CD4-positive, alpha-beta memory T cell (primary cell): ENCODE data around the gene INSM2. TPM values are rescaled to one million over a fixed set of nuclear protein-coding genes. Genes with fewer than 3 reads are reported as not detected.

Experiments used
- CTCF ChIA-PET: fragments of 350-600 bp; sonication (Branson Sonifier 250); formaldehyde crosslinking; loops from one replicate; lab custom pipeline; 2021; ENCODE audit warnings: inconsistent platforms; ENCODE audit not compliant: partially characterized antibody; lab: Charles Lee
- POLR2A ChIA-PET: fragments of 350-600 bp; sonication (Branson Sonifier 250); formaldehyde crosslinking; loops from one replicate; lab custom pipeline; 2021; ENCODE audit not compliant: partially characterized antibody; lab: Charles Lee
- DNase-seq, 5 donors: peaks; one replicate each; pipeline versions ENCODE4 v3.0.0 to v3.0.0-alpha.2; 2020 to 2022; ENCODE audit warnings: mixed read lengths in 1 of 5
- H3K27ac ChIP-seq: one replicate; pipeline ENCODE4 v1.7.0; 2013; ENCODE audit warnings: low read depth, low read length
- H3K27me3 ChIP-seq: 2 replicates; pipeline ENCODE4 v1.7.0; 2013; ENCODE audit warnings: mild to moderate bottlenecking, low read length, moderate library complexity; ENCODE audit not compliant: insufficient read depth
- H3K36me3 ChIP-seq: 2 replicates; pipeline ENCODE4 v1.7.0; 2013; ENCODE audit warnings: mild to moderate bottlenecking, low read length, moderate library complexity; ENCODE audit not compliant: insufficient read depth
- H3K4me1 ChIP-seq: 2 replicates; pipeline ENCODE4 v1.7.0; 2013; ENCODE audit warnings: mild to moderate bottlenecking, low read length, moderate library complexity; ENCODE audit not compliant: insufficient read depth
- H3K4me3 ChIP-seq, 2 donors: one replicate each; pipeline ENCODE4 v1.7.0; 2013; ENCODE audit warnings: low read length in 2 of 2, mild to moderate bottlenecking in 1 of 2
- H3K9me3 ChIP-seq, 2 donors: one replicate each; pipeline ENCODE4 v1.7.0; 2013; ENCODE audit warnings: low read length in 2 of 2, control low read depth in 1 of 2; ENCODE audit not compliant: control insufficient read depth in 1 of 2
- H3K27ac Mint-ChIP-seq, 7 donors: one replicate each; pipeline ENCODE4 v1.8.0; 2020 to 2021; ENCODE audit warnings: mixed read lengths in 7 of 7, mild to moderate bottlenecking in 6 of 7, inconsistent platforms in 3 of 7, moderate library complexity in 3 of 7
- H3K27me3 Mint-ChIP-seq, 2 donors: one replicate each; pipeline ENCODE4 v1.8.0; 2020 to 2021; ENCODE audit warnings: mixed read lengths in 2 of 2
- H3K36me3 Mint-ChIP-seq, 2 donors: one replicate each; pipeline ENCODE4 v1.8.0; 2020 to 2021; ENCODE audit warnings: mixed read lengths in 2 of 2, inconsistent platforms in 1 of 2, mild to moderate bottlenecking in 1 of 2
- H3K4me1 Mint-ChIP-seq, 4 donors: one replicate each; pipeline ENCODE4 v1.8.0; 2020 to 2021; ENCODE audit warnings: mixed read lengths in 4 of 4, mild to moderate bottlenecking in 1 of 4
- H3K4me3 Mint-ChIP-seq, 8 donors: one replicate each; pipeline ENCODE4 v1.8.0; 2020 to 2021; ENCODE audit warnings: mixed read lengths in 8 of 8, mild to moderate bottlenecking in 7 of 8, moderate library complexity in 6 of 8, inconsistent platforms in 3 of 8
- H3K9me3 Mint-ChIP-seq, 8 donors: one replicate each; pipeline ENCODE4 v1.8.0; 2020 to 2021; ENCODE audit warnings: mixed read lengths in 8 of 8, mild to moderate bottlenecking in 5 of 8, inconsistent platforms in 3 of 8, moderate library complexity in 1 of 8
- intact Hi-C: fragments of 100-400 bp; cut with micrococcal nuclease; formaldehyde crosslinking; loops from one replicate; pipeline ENCODE4 v1.15.1; 2023
- polyA plus RNA-seq, 2 donors: library from polyadenylated mRNA; unstranded; fragments of 300-500 nt; fragmentation: Illumina TruSeq; gene quantifications; one replicate each; pipeline ENCODE4 v1.2.3, GENCODE V29; 2021
- total RNA-seq, 2 experiments: library from RNA; stranded (reverse); gene quantifications; one replicate each; pipeline ENCODE4 v1.2.3, GENCODE V29; 2021

INSM2 gene
- total and polyA plus RNA-seq, 4 experiments from 2014 or later, result not detected

GRCh38 chr14:35531960-35532747, 1.8 kb upstream of the INSM2 start:
- Mint-ChIP-seq H3K9me3 (no peaks in the 10 kb centered on the region), H3K36me3 (peaks cover 0 to 4% of the 10 kb centered on the region in 2 donors), H3K27me3 (peaks cover 37 to 40% of the 10 kb centered on the region in 2 donors), H3K4me1 (peaks cover 1 to 17% (median 11%) of the 10 kb centered on the region in 4 donors), H3K27ac (no peak overlapping the region), H3K4me3 (no peak overlapping the region)
- CTCF ChIA-PET, result no interaction called here
- DNase-seq, result no peak
- H3K9me3 ChIP-seq, result no peaks in the 10 kb centered on the region
- no peak overlapping the region for H3K4me3 ChIP-seq
- H3K27ac ChIP-seq, result no peak overlapping the region
- intact Hi-C loops, result no loop called here
- POLR2A ChIA-PET, result no interaction called here
- peaks cover 20% of the 10 kb centered on the region for H3K4me1 ChIP-seq
- no peaks in the 10 kb centered on the region for H3K36me3 ChIP-seq
- H3K27me3 ChIP-seq, result peaks cover 21% of the 10 kb centered on the region

- ChIA-PET CTCF (interaction anchor here (1.0 kb wide), 1 partner anchor 11 kb away, joined by 3 read pairs; no protein-coding TSS in a partner anchor), POLR2A (no interaction called here)
- Mint-ChIP-seq H3K4me3 (peak overlapping the region; percentile 70 to 83 (median 78)), H3K9me3 (no peaks in the 10 kb centered on the region), H3K36me3 (peaks cover 2 to 8% of the 10 kb centered on the region in 2 donors), H3K27me3 (peaks cover 37 to 40% of the 10 kb centered on the region in 2 donors), H3K4me1 (peaks cover 1 to 17% (median 11%) of the 10 kb centered on the region in 4 donors), H3K27ac (no peak overlapping the region)
- H3K4me3 ChIP-seq, result peak overlapping the region; percentile 42 to 52
- peaks cover 20% of the 10 kb centered on the region for H3K4me1 ChIP-seq
- peaks cover 21% of the 10 kb centered on the region for H3K27me3 ChIP-seq
- H3K36me3 ChIP-seq, result no peaks in the 10 kb centered on the region
- DNase-seq, result no peak
- no peak overlapping the region for H3K27ac ChIP-seq
- no peaks in the 10 kb centered on the region for H3K9me3 ChIP-seq
- intact Hi-C loops, result no loop called here
Measured at GRCh38 chr14:35532783-35533356, 1.1 kb upstream of the INSM2 start.

- Histone ChIP-seq H3K9me3 (no peaks in the 10 kb centered on the region), H3K4me1 (peaks cover 20% of the 10 kb centered on the region), H3K36me3 (no peaks in the 10 kb centered on the region), H3K27ac (no peak overlapping the region), H3K27me3 (peaks cover 21% of the 10 kb centered on the region), H3K4me3 (peak overlapping the region in 1 of 2 donors; percentile 52)
- POLR2A ChIA-PET, result no interaction called here
- peaks cover 7 to 13% of the 10 kb centered on the region in 2 donors for H3K36me3 Mint-ChIP-seq
- CTCF ChIA-PET, result interaction anchor here (1.0 kb wide), 1 partner anchor 9 kb away, joined by 3 read pairs; no protein-coding TSS in a partner anchor
- H3K9me3 Mint-ChIP-seq, result no peaks in the 10 kb centered on the region
- H3K27ac Mint-ChIP-seq, result no peak overlapping the region
- peak in 4 of 5 donors; percentile 10 to 29 (median 23) for DNase-seq
- H3K4me3 Mint-ChIP-seq, result peak overlapping the region; percentile 67 to 91 (median 78)
- intact Hi-C loops, result no loop called here
- peaks cover 1 to 17% (median 11%) of the 10 kb centered on the region in 4 donors for H3K4me1 Mint-ChIP-seq
- peaks cover 30 to 34% of the 10 kb centered on the region in 2 donors for H3K27me3 Mint-ChIP-seq
Measured at GRCh38 chr14:35534208-35534872, 376 bp downstream of the INSM2 start.

GRCh38 chr14:35534873-35535482, 1.0 kb downstream of the INSM2 start:
- Histone ChIP-seq H3K4me3 (peak overlapping the region in 1 of 2 donors; percentile 32), H3K27me3 (peaks cover 21% of the 10 kb centered on the region), H3K36me3 (no peaks in the 10 kb centered on the region), H3K4me1 (peaks cover 20% of the 10 kb centered on the region), H3K27ac (no peak overlapping the region), H3K9me3 (no peaks in the 10 kb centered on the region)
- POLR2A ChIA-PET, result no interaction called here
- H3K27ac Mint-ChIP-seq, result peak overlapping the region in 2 of 7 donors; percentile 59 to 70
- peaks cover 26 to 30% of the 10 kb centered on the region in 2 donors for H3K27me3 Mint-ChIP-seq
- peak overlapping the region; percentile 79 to 91 (median 81) for H3K4me3 Mint-ChIP-seq
- H3K9me3 Mint-ChIP-seq, result no peaks in the 10 kb centered on the region
- peaks cover 14 to 19% of the 10 kb centered on the region in 2 donors for H3K36me3 Mint-ChIP-seq
- DNase-seq, result peak; percentile 55 to 73 (median 66)
- CTCF ChIA-PET, result no interaction called here
- peaks cover 1 to 17% (median 11%) of the 10 kb centered on the region in 4 donors for H3K4me1 Mint-ChIP-seq
- intact Hi-C loops, result no loop called here

GRCh38 chr14:35535483-35536112, 1.6 kb downstream of the INSM2 start:
- peak in 1 of 5 donors; percentile 24 for DNase-seq
- Mint-ChIP-seq H3K4me3 (peak overlapping the region in 6 of 8 donors; percentile 21 to 85 (median 60)), H3K4me1 (peaks cover 1 to 17% (median 11%) of the 10 kb centered on the region in 4 donors), H3K27me3 (peaks cover 22 to 26% of the 10 kb centered on the region in 2 donors), H3K9me3 (no peaks in the 10 kb centered on the region), H3K27ac (peak overlapping the region in 2 of 7 donors; percentile 29 to 59), H3K36me3 (peaks cover 16 to 25% of the 10 kb centered on the region in 2 donors)
- POLR2A ChIA-PET, result no interaction called here
- intact Hi-C loops, result no loop called here
- Histone ChIP-seq H3K9me3 (no peaks in the 10 kb centered on the region), H3K27ac (no peak overlapping the region), H3K4me1 (peaks cover 20% of the 10 kb centered on the region), H3K36me3 (no peaks in the 10 kb centered on the region), H3K4me3 (no peak overlapping the region), H3K27me3 (peaks cover 21% of the 10 kb centered on the region)
- CTCF ChIA-PET, result no interaction called here

- CTCF ChIA-PET, result no interaction called here
- H3K27me3 Mint-ChIP-seq, result peaks cover 8 to 10% of the 10 kb centered on the region in 2 donors
- intact Hi-C loops, result no loop called here
- H3K4me3 Mint-ChIP-seq, result no peak overlapping the region
- Histone ChIP-seq H3K9me3 (no peaks in the 10 kb centered on the region), H3K27me3 (no peaks in the 10 kb centered on the region), H3K4me1 (peaks cover 8% of the 10 kb centered on the region), H3K4me3 (no peak overlapping the region), H3K27ac (no peak overlapping the region), H3K36me3 (no peaks in the 10 kb centered on the region)
- H3K36me3 Mint-ChIP-seq, result peaks cover 24 to 38% of the 10 kb centered on the region in 2 donors
- H3K9me3 Mint-ChIP-seq, result no peaks in the 10 kb centered on the region
- peaks cover 0 to 12% (median 6%) of the 10 kb centered on the region in 4 donors for H3K4me1 Mint-ChIP-seq
- DNase-seq, result no peak
- POLR2A ChIA-PET, result no interaction called here
- no peak overlapping the region for H3K27ac Mint-ChIP-seq
Measured at GRCh38 chr14:35539969-35540368, 6.0 kb downstream of the INSM2 start.
